ENCODE measurements around the gene KPNA6. TPM values are rescaled to one million over a fixed set of nuclear protein-coding genes. Genes with fewer than 3 reads are reported as not detected.

KPNA6 gene
- polyA plus RNA-seq, 3 donors, result 11.0 to 26.7 (median 20.2) TPM

DNA sequence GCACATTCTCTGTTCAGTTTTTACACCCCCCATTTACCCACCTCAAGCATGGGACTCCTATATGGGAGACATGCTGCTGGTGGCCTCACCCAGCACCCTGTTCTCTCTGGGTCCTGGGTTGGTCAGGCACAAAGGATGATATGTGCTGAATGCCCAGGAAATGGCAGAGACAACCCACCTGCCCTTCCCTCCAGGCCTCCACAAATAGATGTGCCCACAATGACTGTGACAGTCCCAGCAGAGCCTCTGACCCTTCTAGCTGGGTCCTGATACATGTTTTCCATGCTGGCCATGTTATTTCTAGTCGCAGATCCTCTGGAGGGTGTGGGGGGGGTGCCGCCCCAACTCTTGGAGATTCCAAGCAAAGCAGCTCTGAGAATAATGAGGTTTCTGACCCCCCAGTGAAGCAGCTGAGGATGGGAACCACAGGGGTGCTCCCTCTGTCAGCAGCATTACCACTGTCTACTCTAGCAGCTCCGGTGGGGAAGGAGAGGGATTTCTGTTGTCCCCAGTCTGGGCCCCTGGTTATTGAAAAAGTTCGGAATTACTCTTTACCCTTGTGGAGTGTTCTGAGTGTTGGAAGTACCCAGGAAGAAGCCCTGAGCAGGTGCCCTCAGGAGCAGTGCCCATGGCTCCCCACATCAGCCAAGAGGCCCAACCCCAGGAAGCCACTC is 91.3 kb downstream of the KPNA6 start:
- H3K4me1 Mint-ChIP-seq, result peaks cover 24% of the 10 kb centered on the region
- no peak overlapping the region for H3K4me2 ChIP-seq (replicated peaks; ENCODE audit: extremely low read depth, low read length, poor library complexity, severe bottlenecking)
- intact Hi-C loops (cut with micrococcal nuclease), result no loop called here
- H2AFZ ChIP-seq (ENCODE audit: insufficient read depth, low read depth, low read length, poor library complexity, severe bottlenecking), result no peak overlapping the region
- H4K20me1 ChIP-seq (ENCODE audit: insufficient read depth, low read length), result no peaks in the 10 kb centered on the region
- H3K27me3 Mint-ChIP-seq (ENCODE audit: low read depth in 3 of 3), result peaks cover 0 to 7% (median 6%) of the 10 kb centered on the region in 3 donors
- no peaks in the 10 kb centered on the region for H3K27me3 ChIP-seq (ENCODE audit: control insufficient read depth in 2 of 2, insufficient read depth in 2 of 2, low read length in 2 of 2)
- H3K4me3 Mint-ChIP-seq, result no peak overlapping the region
- no peak for DNase-seq
- H3K9me3 ChIP-seq (replicated peaks in 1 of 2; ENCODE audit: control insufficient read depth in 1 of 2, insufficient read depth in 1 of 2, low read length in 2 of 2), result no peaks in the 10 kb centered on the region
- peaks cover 37 to 41% of the 10 kb centered on the region in 2 donors for H3K36me3 Mint-ChIP-seq
- 100% methylated on average over 1 of the region's 4 CpGs for WGBS (ENCODE audit: insufficient coverage)
- peaks cover 33 to 43% of the 10 kb centered on the region in 2 donors for H3K36me3 ChIP-seq (replicated peaks in 1 of 2; ENCODE audit: control insufficient read depth in 1 of 2, insufficient read depth in 2 of 2, low read length in 2 of 2)
- H3K27ac Mint-ChIP-seq, result peak overlapping the region in 2 of 7 donors; percentile 28 to 77
- H3K27ac ChIP-seq (ENCODE audit: low read depth in 1 of 2, low read length in 2 of 2), result no peak overlapping the region
- H3K4me3 ChIP-seq (replicated peaks in 1 of 3; ENCODE audit: low read depth in 2 of 3, low read length in 3 of 3), result no peak overlapping the region
- H3K9ac ChIP-seq (ENCODE audit: insufficient read depth, low read length, poor library complexity, severe bottlenecking), result no peak overlapping the region
- peaks cover 22 to 24% of the 10 kb centered on the region in 2 donors for H3K4me1 ChIP-seq (ENCODE audit: control insufficient read depth in 1 of 2, insufficient read depth in 2 of 2, low read length in 2 of 2)
- H3K79me2 ChIP-seq (ENCODE audit: insufficient read depth, low read length), result no peaks in the 10 kb centered on the region
- TF ChIP-seq, protein P1, sequence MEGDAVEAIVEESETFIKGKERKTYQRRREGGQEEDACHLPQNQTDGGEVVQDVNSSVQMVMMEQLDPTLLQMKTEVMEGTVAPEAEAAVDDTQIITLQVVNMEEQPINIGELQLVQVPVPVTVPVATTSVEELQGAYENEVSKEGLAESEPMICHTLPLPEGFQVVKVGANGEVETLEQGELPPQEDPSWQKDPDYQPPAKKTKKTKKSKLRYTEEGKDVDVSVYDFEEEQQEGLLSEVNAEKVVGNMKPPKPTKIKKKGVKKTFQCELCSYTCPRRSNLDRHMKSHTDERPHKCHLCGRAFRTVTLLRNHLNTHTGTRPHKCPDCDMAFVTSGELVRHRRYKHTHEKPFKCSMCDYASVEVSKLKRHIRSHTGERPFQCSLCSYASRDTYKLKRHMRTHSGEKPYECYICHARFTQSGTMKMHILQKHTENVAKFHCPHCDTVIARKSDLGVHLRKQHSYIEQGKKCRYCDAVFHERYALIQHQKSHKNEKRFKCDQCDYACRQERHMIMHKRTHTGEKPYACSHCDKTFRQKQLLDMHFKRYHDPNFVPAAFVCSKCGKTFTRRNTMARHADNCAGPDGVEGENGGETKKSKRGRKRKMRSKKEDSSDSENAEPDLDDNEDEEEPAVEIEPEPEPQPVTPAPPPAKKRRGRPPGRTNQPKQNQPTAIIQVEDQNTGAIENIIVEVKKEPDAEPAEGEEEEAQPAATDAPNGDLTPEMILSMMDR (IDR thresholded peaks at IDR 0.05), result no peak
- H3K9me3 Mint-ChIP-seq, result no peaks in the 10 kb centered on the region

GRCh38 chr1:32199717-32200072 is 91.8 kb downstream of the KPNA6 start:
- TF ChIP-seq, protein P1 (IDR thresholded peaks at IDR 0.05), result no peak
- no peak for DNase-seq
- Mint-ChIP-seq H3K36me3 (peaks cover 32 to 36% of the 10 kb centered on the region in 2 donors), H3K9me3 (no peaks in the 10 kb centered on the region), H3K27me3 (ENCODE audit: low read depth in 3 of 3) (peaks cover 0 to 7% (median 6%) of the 10 kb centered on the region in 3 donors), H3K4me1 (peaks cover 24% of the 10 kb centered on the region), H3K4me3 (no peak overlapping the region), H3K27ac (peak overlapping the region in 1 of 7 donors; percentile 28)
- no peak overlapping the region for H3K27ac ChIP-seq (ENCODE audit: low read depth in 1 of 2, low read length in 2 of 2)
- WGBS (ENCODE audit: insufficient coverage), result 86% methylated on average over 3 of the region's 6 CpGs
- no peaks in the 10 kb centered on the region for H4K20me1 ChIP-seq (ENCODE audit: insufficient read depth, low read length)
- H3K9me3 ChIP-seq (replicated peaks in 1 of 2; ENCODE audit: control insufficient read depth in 1 of 2, insufficient read depth in 1 of 2, low read length in 2 of 2), result no peaks in the 10 kb centered on the region
- H3K36me3 ChIP-seq (replicated peaks in 1 of 2; ENCODE audit: control insufficient read depth in 1 of 2, insufficient read depth in 2 of 2, low read length in 2 of 2), result peaks cover 27 to 38% of the 10 kb centered on the region in 2 donors
- intact Hi-C loops (cut with micrococcal nuclease), result no loop called here
- H3K9ac ChIP-seq (ENCODE audit: insufficient read depth, low read length, poor library complexity, severe bottlenecking), result no peak overlapping the region
- H3K27me3 ChIP-seq (ENCODE audit: control insufficient read depth in 2 of 2, insufficient read depth in 2 of 2, low read length in 2 of 2), result no peaks in the 10 kb centered on the region
- peak overlapping the region in 1 of 3 experiments; percentile 79 for H3K4me3 ChIP-seq (replicated peaks in 1 of 3; ENCODE audit: low read depth in 2 of 3, low read length in 3 of 3)
- H3K4me2 ChIP-seq (replicated peaks; ENCODE audit: extremely low read depth, low read length, poor library complexity, severe bottlenecking), result peak overlapping the region; percentile 68
- no peaks in the 10 kb centered on the region for H3K79me2 ChIP-seq (ENCODE audit: insufficient read depth, low read length)
- peaks cover 22 to 24% of the 10 kb centered on the region in 2 donors for H3K4me1 ChIP-seq (ENCODE audit: control insufficient read depth in 1 of 2, insufficient read depth in 2 of 2, low read length in 2 of 2)
- no peak overlapping the region for H2AFZ ChIP-seq (ENCODE audit: insufficient read depth, low read depth, low read length, poor library complexity, severe bottlenecking)
